ENCODE measurements around the gene ADPRM. TPM values are rescaled to one million over a fixed set of nuclear protein-coding genes. Genes with fewer than 3 reads are reported as not detected.
"Not testable (repeated sequence)": the region's sequence is repeated elsewhere in the genome, so short reads cannot be mapped to it uniquely, and the experiment has no call there.

The ADPRM gene
- total and polyA plus RNA-seq, 2 donors = 26.0 to 26.2 TPM

GRCh38 chr17:10716218-10716617 lies 18.8 kb downstream of the ADPRM start:
- Histone ChIP-seq H3K4me1 (ENCODE audit: control insufficient read depth in 2 of 2, insufficient read depth in 2 of 2, low read length in 2 of 2) (no peaks in the 10 kb centered on the region), H3K9me3 (ENCODE audit: control insufficient read depth in 2 of 2, insufficient read depth in 1 of 2, low read length in 1 of 2) (no peaks in the 10 kb centered on the region), H3K36me3 (ENCODE audit: control insufficient read depth in 2 of 2, insufficient read depth in 2 of 2, low read length in 1 of 2) (peaks cover 14 to 15% of the 10 kb centered on the region in 2 donors), H3K4me3 (ENCODE audit: low read length in 2 of 2) (no peak overlapping the region), H3K27me3 (ENCODE audit: control insufficient read depth in 2 of 2, insufficient read depth in 1 of 2, low read length in 1 of 2) (no peaks in the 10 kb centered on the region), H3K27ac (ENCODE audit: low read depth in 1 of 2, low read length in 1 of 2) (no peak overlapping the region)
- DNase-seq (ENCODE audit: low read depth in 6 of 9, low spot score in 9 of 9) = no peak
- 99% methylated on average over 10 of the region's 10 CpGs for WGBS

GRCh38 chr17:10718547-10718946 lies 21.2 kb downstream of the ADPRM start:
- Histone ChIP-seq H3K4me1 (ENCODE audit: control insufficient read depth in 2 of 2, insufficient read depth in 2 of 2, low read length in 2 of 2) (no peaks in the 10 kb centered on the region), H3K36me3 (ENCODE audit: control insufficient read depth in 2 of 2, insufficient read depth in 2 of 2, low read length in 1 of 2) (no peaks in the 10 kb centered on the region), H3K27ac (ENCODE audit: low read depth in 1 of 2, low read length in 1 of 2) (no peak overlapping the region), H3K27me3 (ENCODE audit: control insufficient read depth in 2 of 2, insufficient read depth in 1 of 2, low read length in 1 of 2) (no peaks in the 10 kb centered on the region), H3K9me3 (ENCODE audit: control insufficient read depth in 2 of 2, insufficient read depth in 1 of 2, low read length in 1 of 2) (no peaks in the 10 kb centered on the region), H3K4me3 (ENCODE audit: low read length in 2 of 2) (no peak overlapping the region)
- DNase-seq (ENCODE audit: low read depth in 6 of 9, low spot score in 9 of 9) = no peak
- WGBS = 52% methylated on average over 1 of the region's 1 CpG

GRCh38 chr17:10724546-10725195 lies 27.3 kb downstream of the ADPRM start:
- peaks cover 0 to 3% of the 10 kb centered on the region in 2 donors for H3K4me1 ChIP-seq (ENCODE audit: control insufficient read depth in 2 of 2, insufficient read depth in 2 of 2, low read length in 2 of 2)
- peaks cover 3 to 7% of the 10 kb centered on the region in 2 donors for H3K27me3 ChIP-seq (ENCODE audit: control insufficient read depth in 2 of 2, insufficient read depth in 1 of 2, low read length in 1 of 2)
- H3K4me3 ChIP-seq (ENCODE audit: low read length in 2 of 2) = no peak overlapping the region
- no peaks in the 10 kb centered on the region for H3K9me3 ChIP-seq (ENCODE audit: control insufficient read depth in 2 of 2, insufficient read depth in 1 of 2, low read length in 1 of 2)
- WGBS = 96% methylated on average over 11 of the region's 11 CpGs
- no peak overlapping the region for H3K27ac ChIP-seq (ENCODE audit: low read depth in 1 of 2, low read length in 1 of 2)
- DNase-seq (ENCODE audit: low read depth in 6 of 9, low spot score in 9 of 9) = no peak
- no peaks in the 10 kb centered on the region for H3K36me3 ChIP-seq (ENCODE audit: control insufficient read depth in 2 of 2, insufficient read depth in 2 of 2, low read length in 1 of 2)

- DNase-seq (ENCODE audit: low read depth in 6 of 9, low spot score in 9 of 9) = no peak
- WGBS = 98% methylated on average over 3 of the region's 3 CpGs
- Histone ChIP-seq H3K4me3 (ENCODE audit: low read length in 2 of 2) (no peak overlapping the region), H3K27me3 (ENCODE audit: control insufficient read depth in 2 of 2, insufficient read depth in 1 of 2, low read length in 1 of 2) (peaks cover 3 to 13% of the 10 kb centered on the region in 2 donors), H3K4me1 (ENCODE audit: control insufficient read depth in 2 of 2, insufficient read depth in 2 of 2, low read length in 2 of 2) (peaks cover 0 to 3% of the 10 kb centered on the region in 2 donors), H3K9me3 (ENCODE audit: control insufficient read depth in 2 of 2, insufficient read depth in 1 of 2, low read length in 1 of 2) (no peaks in the 10 kb centered on the region), H3K36me3 (ENCODE audit: control insufficient read depth in 2 of 2, insufficient read depth in 2 of 2, low read length in 1 of 2) (no peaks in the 10 kb centered on the region), H3K27ac (ENCODE audit: low read depth in 1 of 2, low read length in 1 of 2) (no peak overlapping the region)
Observed at GRCh38 chr17:10725262-10725661, 27.9 kb downstream of the ADPRM start.

- no peaks in the 10 kb centered on the region for H3K36me3 ChIP-seq (ENCODE audit: control insufficient read depth in 2 of 2, insufficient read depth in 2 of 2, low read length in 1 of 2)
- no peak overlapping the region for H3K4me3 ChIP-seq (ENCODE audit: low read length in 2 of 2)
- peaks cover 3 to 15% of the 10 kb centered on the region in 2 donors for H3K27me3 ChIP-seq (ENCODE audit: control insufficient read depth in 2 of 2, insufficient read depth in 1 of 2, low read length in 1 of 2)
- peaks cover 0 to 3% of the 10 kb centered on the region in 2 donors for H3K4me1 ChIP-seq (ENCODE audit: control insufficient read depth in 2 of 2, insufficient read depth in 2 of 2, low read length in 2 of 2)
- WGBS = 70% methylated on average over 2 of the region's 2 CpGs
- DNase-seq (ENCODE audit: low read depth in 6 of 9, low spot score in 9 of 9) = no peak
- H3K9me3 ChIP-seq (ENCODE audit: control insufficient read depth in 2 of 2, insufficient read depth in 1 of 2, low read length in 1 of 2) = no peaks in the 10 kb centered on the region
- H3K27ac ChIP-seq (ENCODE audit: low read depth in 1 of 2, low read length in 1 of 2) = no peak overlapping the region
Observed at GRCh38 chr17:10726196-10726595, 28.8 kb downstream of the ADPRM start.

GRCh38 chr17:10727192-10727591 lies 29.8 kb downstream of the ADPRM start:
- Histone ChIP-seq H3K9me3 (ENCODE audit: control insufficient read depth in 2 of 2, insufficient read depth in 1 of 2, low read length in 1 of 2) (no peaks in the 10 kb centered on the region), H3K4me3 (ENCODE audit: low read length in 2 of 2) (no peak overlapping the region), H3K4me1 (ENCODE audit: control insufficient read depth in 2 of 2, insufficient read depth in 2 of 2, low read length in 2 of 2) (peaks cover 0 to 3% of the 10 kb centered on the region in 2 donors), H3K36me3 (ENCODE audit: control insufficient read depth in 2 of 2, insufficient read depth in 2 of 2, low read length in 1 of 2) (no peaks in the 10 kb centered on the region), H3K27ac (ENCODE audit: low read depth in 1 of 2, low read length in 1 of 2) (no peak overlapping the region), H3K27me3 (ENCODE audit: control insufficient read depth in 2 of 2, insufficient read depth in 1 of 2, low read length in 1 of 2) (peaks cover 3 to 15% of the 10 kb centered on the region in 2 donors)
- DNase-seq (ENCODE audit: low read depth in 6 of 9, low spot score in 9 of 9) = no peak
- 89% methylated on average over 5 of the region's 5 CpGs for WGBS

- DNase-seq (ENCODE audit: low read depth in 6 of 9, low spot score in 9 of 9) = no peak
- Histone ChIP-seq H3K27ac (ENCODE audit: low read depth in 1 of 2, low read length in 1 of 2) (no peak overlapping the region), H3K36me3 (ENCODE audit: control insufficient read depth in 2 of 2, insufficient read depth in 2 of 2, low read length in 1 of 2) (no peaks in the 10 kb centered on the region), H3K27me3 (ENCODE audit: control insufficient read depth in 2 of 2, insufficient read depth in 1 of 2, low read length in 1 of 2) (peaks cover 3 to 15% of the 10 kb centered on the region in 2 donors), H3K4me3 (ENCODE audit: low read length in 2 of 2) (no peak overlapping the region), H3K4me1 (ENCODE audit: control insufficient read depth in 2 of 2, insufficient read depth in 2 of 2, low read length in 2 of 2) (peaks cover 0 to 3% of the 10 kb centered on the region in 2 donors), H3K9me3 (ENCODE audit: control insufficient read depth in 2 of 2, insufficient read depth in 1 of 2, low read length in 1 of 2) (no peaks in the 10 kb centered on the region)
- WGBS = 99% methylated on average over 10 of the region's 10 CpGs
Observed at GRCh38 chr17:10728331-10728892, 31.0 kb downstream of the ADPRM start.

- H3K27me3 ChIP-seq (ENCODE audit: control insufficient read depth in 2 of 2, insufficient read depth in 1 of 2, low read length in 1 of 2) = peaks cover 3 to 15% of the 10 kb centered on the region in 2 donors
- H3K4me1 ChIP-seq (ENCODE audit: control insufficient read depth in 2 of 2, insufficient read depth in 2 of 2, low read length in 2 of 2) = peaks cover 0 to 3% of the 10 kb centered on the region in 2 donors
- peak in 5 of 9 donors; percentile 4 to 43 (median 25) for DNase-seq (ENCODE audit: low read depth in 6 of 9, low spot score in 9 of 9)
- 3% methylated on average over 79 of the region's 79 CpGs for WGBS
- peak within 1 kb of the TSS; percentile 17 to 32 for H3K27ac ChIP-seq (ENCODE audit: low read depth in 1 of 2, low read length in 1 of 2)
- peak within 1 kb of the TSS; percentile 51 to 65 for H3K4me3 ChIP-seq (ENCODE audit: low read length in 2 of 2)
- H3K36me3 ChIP-seq (ENCODE audit: control insufficient read depth in 2 of 2, insufficient read depth in 2 of 2, low read length in 1 of 2) = no peaks in the 10 kb centered on the region
- no peaks in the 10 kb centered on the region for H3K9me3 ChIP-seq (ENCODE audit: control insufficient read depth in 2 of 2, insufficient read depth in 1 of 2, low read length in 1 of 2)
Observed at GRCh38 chr17:10729334-10730193, 32.2 kb downstream of the ADPRM start, which contains the start of gene TMEM220. Gene TMEM220, minus strand, starts transcription at chr17:10730023. Its CDS starts 172 bp downstream, at chr17:10729851.

GRCh38 chr17:10730247-10730646 lies 32.9 kb downstream of the ADPRM start:
- H3K27me3 ChIP-seq (ENCODE audit: control insufficient read depth in 2 of 2, insufficient read depth in 1 of 2, low read length in 1 of 2) = peaks cover 3 to 15% of the 10 kb centered on the region in 2 donors
- H3K36me3 ChIP-seq (ENCODE audit: control insufficient read depth in 2 of 2, insufficient read depth in 2 of 2, low read length in 1 of 2); H3K9me3 ChIP-seq (ENCODE audit: control insufficient read depth in 2 of 2, insufficient read depth in 1 of 2, low read length in 1 of 2); H3K4me1 ChIP-seq (ENCODE audit: control insufficient read depth in 2 of 2, insufficient read depth in 2 of 2, low read length in 2 of 2); DNase-seq (ENCODE audit: low read depth in 6 of 9, low spot score in 9 of 9); H3K27ac ChIP-seq (ENCODE audit: low read depth in 1 of 2, low read length in 1 of 2): not testable (repeated sequence)
- H3K4me3 ChIP-seq (ENCODE audit: low read length in 2 of 2) = peak overlapping the region; percentile 51 to 65
- 16% methylated on average over 15 of the region's 15 CpGs for WGBS

All from thymus (tissue), 11 donors.